K562 (cell line): ENCODE results near the gene SCARB2. TPM values are rescaled to one million over a fixed set of nuclear protein-coding genes. Genes with fewer than 3 reads are reported as not detected.
A peak's percentile ranks its signal among the peaks of the same experiment; 100 is the strongest.

ENCODE experiments used
- ARID2 ChIP-seq: fragments of 450-650 bp; IDR thresholded peaks from 2 replicates; pipeline ENCODE4 v1.6.1; 2017; ENCODE audit warnings: antibody characterized with exemption, mild to moderate bottlenecking
- BACH1 ChIP-seq: fragments of 200-800 bp; sonication (Bioruptor generic); IDR thresholded peaks from 2 replicates; pipeline ENCODE4 v1.6.1; 2016; ENCODE audit warnings: missing genetic modification characterization, missing compliant biosample characterization
- JUND ChIP-seq, 2 experiments: IDR thresholded peaks; 2 replicates in 1 of 2; 3 replicates in 1 of 2; pipeline ENCODE4 v1.6.1; 2011; ENCODE audit warnings: borderline replicate concordance in 2 of 2, low read depth in 2 of 2, low read length in 2 of 2, improper control_type of control experiment in 1 of 2, missing biosample characterization in 1 of 2, missing genetic modification characterization in 1 of 2, missing genetic modification reagents in 1 of 2
- MTA1 ChIP-seq: fragments of 450-650 bp; IDR thresholded peaks from 2 replicates; pipeline ENCODE4 v1.6.1; 2017; ENCODE audit warnings: borderline replicate concordance
- POU5F1 ChIP-seq: fragments of 150-350 bp; IDR thresholded peaks from 2 replicates; pipeline ENCODE4 v1.6.1; 2014; ENCODE audit warnings: borderline replicate concordance, low read length, low read depth, mild to moderate bottlenecking; ENCODE audit not compliant: partially characterized antibody
- SIX5 ChIP-seq, 2 experiments: IDR thresholded peaks; 2 replicates each; pipeline ENCODE4 v1.6.1; 2011; ENCODE audit warnings: low read length in 2 of 2, borderline replicate concordance in 1 of 2, low read depth in 1 of 2, mild to moderate bottlenecking in 1 of 2, moderate library complexity in 1 of 2; ENCODE audit not compliant: insufficient read depth in 1 of 2
- ZEB2 ChIP-seq: fragments of 450-650 bp; IDR thresholded peaks from 2 replicates; pipeline ENCODE4 v1.6.1; 2016
- polyA plus RNA-seq, 8 experiments: library from polyadenylated mRNA; depleted of rRNA in 4 of 8; stranded (reverse) in 5 of 8; unstranded in 3 of 8; fragments of >200 nt; fragmentation: Nextera tagmentation in 2 of 8; fragmentation: Illumina TruSeq in 1 of 8; extraction: Ambion mirVana in 2 of 8; extraction: Trizol in 1 of 8; gene quantifications; 2 replicates each; pipeline versions ENCODE4 v1.2.1 to v1.2.3, GENCODE V29; 2011 to 2014; ENCODE audit warnings: inconsistent platforms in 1 of 8, missing spikeins in 1 of 8
- total RNA-seq, 7 experiments: library from RNA; depleted of rRNA in 6 of 7; stranded (reverse); fragments of >200 nt in 6 of 7; fragmentation: Illumina TruSeq in 2 of 7; extraction: Trizol in 2 of 7; gene quantifications; 2 replicates each; pipeline versions ENCODE4 v1.2.1 to v1.2.3, GENCODE V29; 2011 to 2021; ENCODE audit warnings: low replicate concordance in 1 of 7
- TF ChIP-seq, protein P1 (sequence below): fragments of 200-600 bp; sonication (generic); IDR thresholded peaks from one replicate; pipeline ENCODE4 v1.6.1; 2012; ENCODE audit warnings: mild to moderate bottlenecking, low read depth, low read length, inconsistent platforms
- TF ChIP-seq, protein P2 (sequence below): fragments of 250-450 bp; sonication (Bioruptor Pico); IDR thresholded peaks from 2 replicates; pipeline ENCODE4 v1.8.0; 2022; ENCODE audit warnings: inconsistent platforms, mild to moderate bottlenecking, moderate library complexity, borderline replicate concordance
- TF ChIP-seq, protein P3 (sequence below): fragments of 450-650 bp; formaldehyde crosslinking; IDR thresholded peaks from 2 replicates; pipeline ENCODE4 v1.4.0; 2020; ENCODE audit warnings: mild to moderate bottlenecking, moderate library complexity

The SCARB2 gene
- total and polyA plus RNA-seq, 9 of the 15 experiments (the other 6 are each of a cell fraction or from before 2014, with no cell fraction given) = 6.1 to 25.8 (median 17.8) TPM

DNA sequence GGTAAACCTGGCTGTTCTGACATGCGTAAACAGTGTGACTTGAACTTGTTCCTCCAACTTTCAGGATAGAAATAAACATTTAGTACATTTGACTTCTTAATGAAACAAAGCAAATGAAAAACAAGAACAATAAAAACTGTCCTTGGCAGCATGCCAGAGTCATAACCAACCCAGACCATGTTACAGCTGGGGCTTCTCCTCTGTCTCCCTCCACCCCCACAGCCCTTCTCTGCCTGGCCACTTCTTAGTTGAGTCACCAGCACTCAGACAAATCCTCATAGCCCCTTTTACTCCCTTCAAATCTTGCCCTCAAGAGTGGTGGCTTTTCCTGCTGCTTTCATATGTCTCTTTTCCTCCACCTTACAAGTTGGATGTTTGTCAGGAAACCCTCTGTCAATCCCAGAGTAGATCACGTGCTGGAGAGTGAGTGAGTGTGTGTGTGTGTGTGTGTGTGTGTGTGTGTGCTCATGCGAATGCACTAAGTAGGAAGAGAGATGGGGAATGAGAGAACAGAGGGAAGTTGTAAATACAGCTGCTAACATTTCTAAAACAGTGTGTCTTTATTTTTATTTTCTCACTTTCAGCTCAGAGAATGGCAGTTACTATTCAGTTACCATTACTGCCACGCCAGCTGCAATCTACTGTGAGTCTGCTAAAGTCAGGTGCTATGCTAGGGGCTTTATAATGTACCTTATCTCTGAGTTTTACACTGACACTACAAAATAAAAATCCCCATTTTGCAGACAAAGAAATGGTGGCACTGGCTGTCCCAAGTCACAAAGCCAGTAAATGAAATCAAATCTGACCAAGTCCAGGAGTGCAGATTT lies 15.0 kb downstream of the SCARB2 start (continued):
- TF ChIP-seq, protein P1, sequence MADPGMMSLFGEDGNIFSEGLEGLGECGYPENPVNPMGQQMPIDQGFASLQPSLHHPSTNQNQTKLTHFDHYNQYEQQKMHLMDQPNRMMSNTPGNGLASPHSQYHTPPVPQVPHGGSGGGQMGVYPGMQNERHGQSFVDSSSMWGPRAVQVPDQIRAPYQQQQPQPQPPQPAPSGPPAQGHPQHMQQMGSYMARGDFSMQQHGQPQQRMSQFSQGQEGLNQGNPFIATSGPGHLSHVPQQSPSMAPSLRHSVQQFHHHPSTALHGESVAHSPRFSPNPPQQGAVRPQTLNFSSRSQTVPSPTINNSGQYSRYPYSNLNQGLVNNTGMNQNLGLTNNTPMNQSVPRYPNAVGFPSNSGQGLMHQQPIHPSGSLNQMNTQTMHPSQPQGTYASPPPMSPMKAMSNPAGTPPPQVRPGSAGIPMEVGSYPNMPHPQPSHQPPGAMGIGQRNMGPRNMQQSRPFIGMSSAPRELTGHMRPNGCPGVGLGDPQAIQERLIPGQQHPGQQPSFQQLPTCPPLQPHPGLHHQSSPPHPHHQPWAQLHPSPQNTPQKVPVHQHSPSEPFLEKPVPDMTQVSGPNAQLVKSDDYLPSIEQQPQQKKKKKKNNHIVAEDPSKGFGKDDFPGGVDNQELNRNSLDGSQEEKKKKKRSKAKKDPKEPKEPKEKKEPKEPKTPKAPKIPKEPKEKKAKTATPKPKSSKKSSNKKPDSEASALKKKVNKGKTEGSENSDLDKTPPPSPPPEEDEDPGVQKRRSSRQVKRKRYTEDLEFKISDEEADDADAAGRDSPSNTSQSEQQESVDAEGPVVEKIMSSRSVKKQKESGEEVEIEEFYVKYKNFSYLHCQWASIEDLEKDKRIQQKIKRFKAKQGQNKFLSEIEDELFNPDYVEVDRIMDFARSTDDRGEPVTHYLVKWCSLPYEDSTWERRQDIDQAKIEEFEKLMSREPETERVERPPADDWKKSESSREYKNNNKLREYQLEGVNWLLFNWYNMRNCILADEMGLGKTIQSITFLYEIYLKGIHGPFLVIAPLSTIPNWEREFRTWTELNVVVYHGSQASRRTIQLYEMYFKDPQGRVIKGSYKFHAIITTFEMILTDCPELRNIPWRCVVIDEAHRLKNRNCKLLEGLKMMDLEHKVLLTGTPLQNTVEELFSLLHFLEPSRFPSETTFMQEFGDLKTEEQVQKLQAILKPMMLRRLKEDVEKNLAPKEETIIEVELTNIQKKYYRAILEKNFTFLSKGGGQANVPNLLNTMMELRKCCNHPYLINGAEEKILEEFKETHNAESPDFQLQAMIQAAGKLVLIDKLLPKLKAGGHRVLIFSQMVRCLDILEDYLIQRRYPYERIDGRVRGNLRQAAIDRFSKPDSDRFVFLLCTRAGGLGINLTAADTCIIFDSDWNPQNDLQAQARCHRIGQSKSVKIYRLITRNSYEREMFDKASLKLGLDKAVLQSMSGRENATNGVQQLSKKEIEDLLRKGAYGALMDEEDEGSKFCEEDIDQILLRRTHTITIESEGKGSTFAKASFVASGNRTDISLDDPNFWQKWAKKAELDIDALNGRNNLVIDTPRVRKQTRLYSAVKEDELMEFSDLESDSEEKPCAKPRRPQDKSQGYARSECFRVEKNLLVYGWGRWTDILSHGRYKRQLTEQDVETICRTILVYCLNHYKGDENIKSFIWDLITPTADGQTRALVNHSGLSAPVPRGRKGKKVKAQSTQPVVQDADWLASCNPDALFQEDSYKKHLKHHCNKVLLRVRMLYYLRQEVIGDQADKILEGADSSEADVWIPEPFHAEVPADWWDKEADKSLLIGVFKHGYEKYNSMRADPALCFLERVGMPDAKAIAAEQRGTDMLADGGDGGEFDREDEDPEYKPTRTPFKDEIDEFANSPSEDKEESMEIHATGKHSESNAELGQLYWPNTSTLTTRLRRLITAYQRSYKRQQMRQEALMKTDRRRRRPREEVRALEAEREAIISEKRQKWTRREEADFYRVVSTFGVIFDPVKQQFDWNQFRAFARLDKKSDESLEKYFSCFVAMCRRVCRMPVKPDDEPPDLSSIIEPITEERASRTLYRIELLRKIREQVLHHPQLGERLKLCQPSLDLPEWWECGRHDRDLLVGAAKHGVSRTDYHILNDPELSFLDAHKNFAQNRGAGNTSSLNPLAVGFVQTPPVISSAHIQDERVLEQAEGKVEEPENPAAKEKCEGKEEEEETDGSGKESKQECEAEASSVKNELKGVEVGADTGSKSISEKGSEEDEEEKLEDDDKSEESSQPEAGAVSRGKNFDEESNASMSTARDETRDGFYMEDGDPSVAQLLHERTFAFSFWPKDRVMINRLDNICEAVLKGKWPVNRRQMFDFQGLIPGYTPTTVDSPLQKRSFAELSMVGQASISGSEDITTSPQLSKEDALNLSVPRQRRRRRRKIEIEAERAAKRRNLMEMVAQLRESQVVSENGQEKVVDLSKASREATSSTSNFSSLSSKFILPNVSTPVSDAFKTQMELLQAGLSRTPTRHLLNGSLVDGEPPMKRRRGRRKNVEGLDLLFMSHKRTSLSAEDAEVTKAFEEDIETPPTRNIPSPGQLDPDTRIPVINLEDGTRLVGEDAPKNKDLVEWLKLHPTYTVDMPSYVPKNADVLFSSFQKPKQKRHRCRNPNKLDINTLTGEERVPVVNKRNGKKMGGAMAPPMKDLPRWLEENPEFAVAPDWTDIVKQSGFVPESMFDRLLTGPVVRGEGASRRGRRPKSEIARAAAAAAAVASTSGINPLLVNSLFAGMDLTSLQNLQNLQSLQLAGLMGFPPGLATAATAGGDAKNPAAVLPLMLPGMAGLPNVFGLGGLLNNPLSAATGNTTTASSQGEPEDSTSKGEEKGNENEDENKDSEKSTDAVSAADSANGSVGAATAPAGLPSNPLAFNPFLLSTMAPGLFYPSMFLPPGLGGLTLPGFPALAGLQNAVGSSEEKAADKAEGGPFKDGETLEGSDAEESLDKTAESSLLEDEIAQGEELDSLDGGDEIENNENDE = no peak
- TF ChIP-seq SIX5 (IDR thresholded peaks at IDR 0.05; ENCODE audit: borderline replicate concordance in 1 of 2, insufficient read depth in 1 of 2, low read depth in 1 of 2, low read length in 2 of 2) = no peak
- no peak for TF ChIP-seq JUND (IDR thresholded peaks at IDR 0.05; ENCODE audit: borderline replicate concordance, low read depth, low read length)
- peak; percentile 48; the same call in 1 of the 3 replicates for TF ChIP-seq JUND (tag; IDR thresholded peaks at IDR 0.05; ENCODE audit: borderline replicate concordance, low read depth, low read length)
- peak; percentile 51; the same call in 1 of the 2 replicates for TF ChIP-seq ZEB2
- no peak for TF ChIP-seq BACH1
- TF ChIP-seq ARID2 = 0 out of 2 replicates have a peak, but pooled peaks have one; percentile 9
- TF ChIP-seq, protein P2, sequence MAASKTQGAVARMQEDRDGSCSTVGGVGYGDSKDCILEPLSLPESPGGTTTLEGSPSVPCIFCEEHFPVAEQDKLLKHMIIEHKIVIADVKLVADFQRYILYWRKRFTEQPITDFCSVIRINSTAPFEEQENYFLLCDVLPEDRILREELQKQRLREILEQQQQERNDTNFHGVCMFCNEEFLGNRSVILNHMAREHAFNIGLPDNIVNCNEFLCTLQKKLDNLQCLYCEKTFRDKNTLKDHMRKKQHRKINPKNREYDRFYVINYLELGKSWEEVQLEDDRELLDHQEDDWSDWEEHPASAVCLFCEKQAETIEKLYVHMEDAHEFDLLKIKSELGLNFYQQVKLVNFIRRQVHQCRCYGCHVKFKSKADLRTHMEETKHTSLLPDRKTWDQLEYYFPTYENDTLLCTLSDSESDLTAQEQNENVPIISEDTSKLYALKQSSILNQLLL (CRISPR knock-in tag) = no peak
- peak; percentile 51; the same call in 1 of the 2 replicates for TF ChIP-seq MTA1
- TF ChIP-seq POU5F1 = no peak
- TF ChIP-seq, protein P3, sequence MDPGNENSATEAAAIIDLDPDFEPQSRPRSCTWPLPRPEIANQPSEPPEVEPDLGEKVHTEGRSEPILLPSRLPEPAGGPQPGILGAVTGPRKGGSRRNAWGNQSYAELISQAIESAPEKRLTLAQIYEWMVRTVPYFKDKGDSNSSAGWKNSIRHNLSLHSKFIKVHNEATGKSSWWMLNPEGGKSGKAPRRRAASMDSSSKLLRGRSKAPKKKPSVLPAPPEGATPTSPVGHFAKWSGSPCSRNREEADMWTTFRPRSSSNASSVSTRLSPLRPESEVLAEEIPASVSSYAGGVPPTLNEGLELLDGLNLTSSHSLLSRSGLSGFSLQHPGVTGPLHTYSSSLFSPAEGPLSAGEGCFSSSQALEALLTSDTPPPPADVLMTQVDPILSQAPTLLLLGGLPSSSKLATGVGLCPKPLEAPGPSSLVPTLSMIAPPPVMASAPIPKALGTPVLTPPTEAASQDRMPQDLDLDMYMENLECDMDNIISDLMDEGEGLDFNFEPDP (CRISPR knock-in tag) = no peak
